A375 (cell line): ENCODE data around the gene PARS2. TPM values are rescaled to one million over a fixed set of nuclear protein-coding genes. Genes with fewer than 3 reads are reported as not detected.

Source experiments
- total RNA-seq: library from RNA; depleted of rRNA; stranded (reverse); fragments of >200 nt; shearing (Covaris generic); gene quantifications from 2 replicates; pipeline ENCODE4 v1.2.3, GENCODE V29; 2014; rRNA removed

Gene PARS2
- total RNA-seq: 3.8 and 5.1 TPM in 2 replicates

GRCh38 chr1:54764133-54764921 lies at the start of gene PARS2:
TSS of gene PARS2 (minus strand) at chr1:54764523. CDS start at chr1:54759161, 5,362 bp downstream.

GRCh38 chr1:54800899-54801759 lies 36.8 kb upstream of the PARS2 start, which contains the start of gene TTC22:
TSS of gene TTC22 (minus strand) at chr1:54801323. CDS start at chr1:54801163, 160 bp downstream.

DNA sequence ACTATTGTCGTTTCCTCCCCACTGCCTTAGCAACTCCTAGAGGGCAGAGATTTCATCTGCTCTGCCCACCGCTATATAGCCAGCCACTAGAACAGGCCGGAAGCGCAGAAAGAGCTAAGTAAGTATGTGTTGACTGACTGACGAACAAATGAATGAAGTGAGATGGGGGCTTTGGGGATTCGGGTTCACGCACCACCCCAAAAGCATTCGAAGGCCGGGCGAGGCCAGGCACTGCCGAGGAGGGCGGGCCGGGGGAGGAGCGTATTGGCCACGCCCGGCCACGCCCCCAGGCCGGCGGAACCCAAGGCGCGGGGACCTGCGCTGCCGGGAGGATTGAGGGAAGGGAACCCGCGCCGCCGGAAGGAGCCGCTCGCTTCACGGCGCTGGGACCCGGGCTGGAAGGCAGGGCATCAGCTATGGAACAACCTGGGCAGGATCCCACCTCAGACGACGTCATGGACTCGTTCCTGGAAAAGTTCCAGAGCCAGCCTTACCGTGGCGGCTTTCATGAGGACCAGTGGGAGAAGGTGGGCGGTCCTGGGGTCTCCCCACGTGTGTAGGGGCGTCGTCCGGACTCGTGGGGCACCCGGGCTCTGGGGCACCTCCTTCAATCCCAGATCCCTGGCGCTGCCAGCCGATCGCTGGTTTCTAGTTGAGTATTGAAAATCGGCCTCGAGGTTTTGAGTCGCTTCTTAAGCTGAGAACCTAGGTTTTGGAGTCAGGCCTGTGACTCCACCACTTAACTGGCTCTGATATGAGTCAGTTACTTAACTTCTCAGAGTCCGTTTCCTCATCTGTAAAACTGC lies 48.6 kb downstream of the PARS2 start, which contains the start of gene TTC4:
Gene TTC4, plus strand, starts transcription at position 369 of the 806 bp plus-strand sequence. Its CDS starts 48 bp downstream, at position 417.

Other genes starting within 250 kb of the PARS2 start
- 0.30 and 1.3 TPM in 2 replicates for gene ACOT11, start 216.3 kb downstream of the PARS2 start, total RNA-seq
- gene FAM151A, start 141.0 kb downstream of the PARS2 start, total RNA-seq: not detected in 2 replicates
- gene MROH7, start 122.7 kb downstream of the PARS2 start, total RNA-seq: not detected in 2 replicates
- gene TTC4, start 48.7 kb downstream of the PARS2 start, total RNA-seq: 20.6 and 21.2 TPM in 2 replicates
- not detected in 2 replicates for gene TTC22, start 36.8 kb upstream of the PARS2 start, total RNA-seq
- gene DHCR24, start 122.7 kb upstream of the PARS2 start, total RNA-seq: 78.6 and 86.3 TPM in 2 replicates
- 0.42 TPM in 1 of 2 replicates, not detected in the other for gene TMEM61, start 216.1 kb upstream of the PARS2 start, total RNA-seq
- not detected in 2 replicates for gene BSND, start 234.4 kb upstream of the PARS2 start, total RNA-seq